ENCODE results near the gene PLEKHH3.
"Not testable (repeated sequence)": the region's sequence is repeated elsewhere in the genome, so short reads cannot be mapped to it uniquely, and the experiment has no call there.

Gene PLEKHH3

DNA sequence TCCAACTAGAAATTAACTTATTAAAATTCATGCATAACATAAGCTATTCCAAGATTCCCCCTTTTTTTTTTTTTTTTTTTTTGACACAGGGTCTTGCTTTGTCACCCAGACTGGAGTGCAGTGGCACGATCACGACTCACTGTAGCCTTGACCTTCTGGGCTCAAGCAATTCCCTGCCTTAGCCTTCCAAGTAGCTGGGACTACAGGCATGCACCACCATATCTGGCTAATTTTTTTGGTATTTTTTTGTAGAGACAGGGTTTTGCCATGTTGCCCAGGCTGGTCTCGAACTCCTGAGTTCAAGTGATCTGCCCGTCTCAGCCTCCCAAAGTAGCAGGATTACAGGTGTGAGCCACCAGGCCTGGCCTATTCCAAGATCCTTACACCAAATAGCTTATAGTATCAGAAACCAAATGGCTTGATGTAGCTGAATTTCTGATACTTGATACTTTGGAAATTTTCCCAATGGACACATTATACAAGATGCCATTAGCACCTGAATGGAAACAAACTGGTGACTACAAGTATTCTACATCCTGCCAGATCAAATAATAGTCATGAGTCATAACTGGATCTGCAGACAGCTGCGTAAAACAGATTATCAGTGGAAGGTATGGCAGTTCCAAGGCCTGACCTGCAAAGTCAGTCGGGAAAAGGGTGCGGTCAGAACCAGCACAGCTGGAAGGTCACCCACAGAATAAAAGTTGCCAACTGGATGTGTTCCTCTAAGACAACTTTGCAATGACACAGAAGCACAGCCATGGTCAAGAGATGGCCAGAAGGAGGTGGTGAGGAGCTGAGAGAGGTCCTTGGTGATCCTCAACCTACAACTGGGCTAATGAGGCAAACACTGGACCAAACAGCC, 52.8 kb downstream of the PLEKHH3 start:
- peak; percentile 77 for DNase-seq

DNA sequence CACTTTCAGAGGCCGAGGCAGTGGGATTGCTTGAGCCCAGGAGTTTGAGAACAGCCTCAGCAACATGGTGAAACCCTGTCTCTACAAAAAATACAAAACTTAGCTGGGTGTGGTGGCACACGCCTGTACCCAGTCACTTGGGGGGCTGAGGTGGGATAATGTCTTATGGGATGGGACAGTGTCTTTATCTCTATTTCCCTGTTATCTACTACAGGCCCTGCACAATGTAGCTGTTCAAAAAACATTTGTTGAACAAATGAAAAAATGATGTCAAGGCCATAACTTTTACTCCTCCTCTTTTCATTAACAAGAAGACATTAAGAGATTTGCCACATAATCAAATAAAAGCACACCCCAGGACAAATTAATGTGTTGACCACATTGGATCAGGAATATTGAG, 53.5 kb downstream of the PLEKHH3 start:
- no peak for DNase-seq

DNA sequence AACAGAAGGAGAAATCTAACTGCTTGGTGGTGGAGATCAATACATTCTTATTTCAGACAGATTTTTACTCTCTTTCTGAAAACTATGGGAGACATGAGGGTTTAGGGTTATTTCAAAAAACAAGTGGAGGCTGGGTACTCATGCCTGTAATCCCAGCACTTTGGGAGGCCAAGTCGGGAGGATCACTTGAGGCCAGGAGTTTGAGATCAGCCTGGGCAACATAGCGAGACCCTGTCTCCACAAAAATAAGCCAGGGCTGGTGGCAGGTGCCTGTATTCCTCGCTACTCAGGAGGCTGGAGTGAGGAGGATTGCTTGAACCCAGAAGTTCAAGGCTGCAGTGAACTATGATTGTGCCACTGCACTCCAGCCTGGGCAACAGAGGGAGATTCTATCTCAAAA, 54.8 kb downstream of the PLEKHH3 start:
- not testable (repeated sequence) for DNase-seq

DNA sequence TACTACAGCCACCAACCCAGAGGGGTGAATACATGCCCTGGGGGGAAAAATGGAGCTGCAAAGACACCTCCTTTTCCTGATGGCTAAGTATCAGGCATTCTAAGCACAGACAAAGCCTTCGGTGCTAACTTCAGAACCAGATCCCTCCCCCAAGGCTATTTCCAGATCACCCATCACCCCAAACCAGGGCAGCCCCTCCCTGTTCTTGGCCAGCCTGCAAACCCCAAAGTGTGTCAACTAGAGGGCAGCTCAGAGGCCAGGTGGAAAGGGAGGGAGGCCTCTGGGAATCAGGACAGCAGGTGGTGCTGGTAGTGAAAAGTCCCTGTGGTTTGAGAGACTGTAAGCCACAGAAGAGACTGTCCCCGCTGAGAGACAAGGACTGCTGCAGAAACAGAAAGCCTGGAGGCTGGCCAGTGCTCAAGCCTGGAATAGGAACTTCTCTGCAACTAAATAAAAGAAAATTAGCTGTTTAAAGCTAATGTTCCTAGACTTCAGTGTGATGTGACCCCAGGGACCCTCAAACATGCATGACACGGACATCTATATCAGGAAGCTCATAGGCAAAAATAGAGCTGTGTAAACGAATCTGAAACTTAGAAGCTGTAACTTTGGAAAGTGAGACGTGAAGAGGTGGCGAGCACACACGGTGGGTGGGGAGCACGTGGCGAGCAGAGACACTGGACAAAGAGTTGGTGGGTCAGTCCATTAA, 58.2 kb downstream of the PLEKHH3 start:
- peak; percentile 75 for DNase-seq

DNA sequence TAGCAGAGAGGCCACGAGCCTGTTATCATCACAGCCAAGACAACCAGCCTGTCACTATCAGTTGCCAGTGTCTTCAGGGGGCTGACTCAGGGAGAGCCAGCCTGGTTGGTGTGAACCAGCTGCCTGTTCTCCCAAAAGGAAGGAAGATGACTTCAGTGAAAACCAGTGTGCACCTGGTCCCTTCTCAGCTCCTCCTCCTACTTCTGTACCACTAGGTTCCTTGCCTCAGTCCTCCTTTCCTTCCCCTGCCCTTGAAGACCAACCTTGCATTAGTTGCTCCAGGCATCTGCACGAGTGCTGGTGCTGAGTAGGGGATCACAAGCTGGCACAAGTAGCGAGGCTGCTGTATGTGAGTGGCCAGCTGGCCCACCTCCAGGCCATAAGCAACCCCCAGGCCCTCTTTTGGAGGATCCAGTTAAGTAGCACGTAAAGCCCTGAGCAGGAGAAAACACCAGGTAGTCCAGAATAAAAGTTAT, 58.8 kb downstream of the PLEKHH3 start:
- DNase-seq = no peak

Data from DMS153 (cell line).